ENCODE results near the gene KCNJ10.

KCNJ10 gene

DNA sequence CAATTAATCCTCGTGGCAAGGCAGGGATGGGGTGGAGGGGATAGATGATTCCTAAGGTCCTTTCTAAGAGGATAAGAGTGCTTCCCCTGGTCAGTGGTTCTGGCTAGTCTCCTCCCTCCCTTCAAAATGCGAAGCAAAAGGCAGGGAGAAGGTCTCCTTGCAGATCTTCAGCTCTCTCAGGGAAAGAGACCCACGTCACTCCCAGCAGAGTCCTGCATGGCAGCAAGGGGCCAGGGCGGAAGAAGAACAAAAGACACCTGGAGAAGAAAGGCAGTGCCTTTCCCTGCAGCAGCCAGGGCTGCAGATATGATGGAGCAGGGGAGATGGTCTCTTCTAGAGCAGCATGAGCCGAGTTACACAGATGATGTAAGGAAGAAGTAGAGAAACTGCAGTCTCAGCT, 86.3 kb downstream of the KCNJ10 start:
- POLR2A ChIA-PET = interaction anchor here (0.5 kb wide), 1 partner anchor 24 kb away, joined by 3 read pairs; no protein-coding TSS in a partner anchor
- TF ChIP-seq, protein P1, sequence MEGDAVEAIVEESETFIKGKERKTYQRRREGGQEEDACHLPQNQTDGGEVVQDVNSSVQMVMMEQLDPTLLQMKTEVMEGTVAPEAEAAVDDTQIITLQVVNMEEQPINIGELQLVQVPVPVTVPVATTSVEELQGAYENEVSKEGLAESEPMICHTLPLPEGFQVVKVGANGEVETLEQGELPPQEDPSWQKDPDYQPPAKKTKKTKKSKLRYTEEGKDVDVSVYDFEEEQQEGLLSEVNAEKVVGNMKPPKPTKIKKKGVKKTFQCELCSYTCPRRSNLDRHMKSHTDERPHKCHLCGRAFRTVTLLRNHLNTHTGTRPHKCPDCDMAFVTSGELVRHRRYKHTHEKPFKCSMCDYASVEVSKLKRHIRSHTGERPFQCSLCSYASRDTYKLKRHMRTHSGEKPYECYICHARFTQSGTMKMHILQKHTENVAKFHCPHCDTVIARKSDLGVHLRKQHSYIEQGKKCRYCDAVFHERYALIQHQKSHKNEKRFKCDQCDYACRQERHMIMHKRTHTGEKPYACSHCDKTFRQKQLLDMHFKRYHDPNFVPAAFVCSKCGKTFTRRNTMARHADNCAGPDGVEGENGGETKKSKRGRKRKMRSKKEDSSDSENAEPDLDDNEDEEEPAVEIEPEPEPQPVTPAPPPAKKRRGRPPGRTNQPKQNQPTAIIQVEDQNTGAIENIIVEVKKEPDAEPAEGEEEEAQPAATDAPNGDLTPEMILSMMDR (IDR thresholded peaks at IDR 0.05; ENCODE audit: insufficient read depth, low read length, missing control alignments) = no peak
- no peak overlapping the region for H3K4me3 ChIP-seq (ENCODE audit: low read depth, low read length)
- CTCF ChIA-PET = interaction anchor here (1.6 to 2.0 kb wide), 3 partner anchors 23 to 47 kb away, joined by 3 to 10 read pairs (median 5); no protein-coding TSS in a partner anchor
- DNase-seq (ENCODE audit: low read depth, low spot score) = no peak

DNA sequence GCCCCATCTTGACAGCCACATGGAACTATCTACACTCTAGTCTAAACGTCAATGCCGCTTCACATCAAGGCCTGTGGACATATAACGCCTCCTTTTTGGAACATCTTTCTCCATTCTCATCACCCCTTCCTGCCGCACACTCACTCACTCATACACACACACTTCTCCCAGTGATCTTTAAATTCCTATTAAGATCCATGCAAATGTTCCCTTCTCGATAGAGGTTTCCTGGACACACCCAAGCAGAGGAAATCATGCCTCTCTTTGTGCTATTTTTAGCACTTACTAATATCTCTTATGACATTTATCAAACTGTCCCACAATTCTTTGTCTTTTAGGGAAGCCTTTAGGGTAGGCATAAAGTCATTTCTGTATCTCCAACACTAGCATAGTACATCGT, 87.7 kb downstream of the KCNJ10 start:
- ChIA-PET CTCF (interaction anchor here (1.8 to 2.0 kb wide), 2 partner anchors 24 to 26 kb away, joined by 5 to 10 read pairs; no protein-coding TSS in a partner anchor), POLR2A (no interaction called here)
- H3K4me3 ChIP-seq (ENCODE audit: low read depth, low read length) = no peak overlapping the region
- TF ChIP-seq, protein P1 (IDR thresholded peaks at IDR 0.05; ENCODE audit: insufficient read depth, low read length, missing control alignments) = no peak
- no peak for DNase-seq (ENCODE audit: low read depth, low spot score)

DNA sequence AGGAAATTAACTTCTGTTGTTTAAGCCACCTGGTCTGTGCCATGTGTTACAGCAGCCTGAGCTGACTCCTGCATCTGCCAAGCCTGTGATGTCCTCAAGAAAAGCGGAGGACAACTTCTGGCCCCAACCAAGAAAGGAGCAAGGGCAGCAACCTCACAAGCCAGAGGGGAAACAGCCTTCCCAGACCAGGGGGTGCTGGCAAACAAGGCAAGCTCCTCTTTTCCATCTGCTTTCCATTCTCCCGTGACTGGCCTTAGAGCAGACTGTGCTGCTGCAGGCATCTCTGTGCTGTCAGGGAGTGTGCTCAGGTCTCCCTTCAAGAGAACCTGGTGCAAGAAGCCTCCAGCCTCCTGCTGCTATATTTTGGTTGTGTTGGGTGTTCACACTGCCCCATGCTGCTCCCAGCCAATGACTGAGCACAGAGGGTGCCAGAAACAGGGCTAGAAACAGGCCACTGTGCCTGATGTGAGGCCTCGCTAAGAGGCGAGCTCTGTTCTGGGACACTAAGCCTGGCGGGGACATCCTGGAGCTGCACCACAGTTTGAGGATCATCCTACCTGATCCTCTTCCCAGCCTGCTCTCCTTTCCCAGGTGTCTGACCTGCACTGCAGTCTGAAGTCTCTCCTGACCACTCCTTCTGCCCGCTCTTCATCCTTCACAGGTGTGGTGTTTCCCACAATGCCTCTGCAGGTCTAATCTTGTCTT, 88.5 kb downstream of the KCNJ10 start:
- POLR2A ChIA-PET = no interaction called here
- CTCF ChIA-PET = no interaction called here
- no peak for DNase-seq (ENCODE audit: low read depth, low spot score)
- TF ChIP-seq, protein P1 (IDR thresholded peaks at IDR 0.05; ENCODE audit: insufficient read depth, low read length, missing control alignments) = no peak
- no peak overlapping the region for H3K4me3 ChIP-seq (ENCODE audit: low read depth, low read length)

DNA sequence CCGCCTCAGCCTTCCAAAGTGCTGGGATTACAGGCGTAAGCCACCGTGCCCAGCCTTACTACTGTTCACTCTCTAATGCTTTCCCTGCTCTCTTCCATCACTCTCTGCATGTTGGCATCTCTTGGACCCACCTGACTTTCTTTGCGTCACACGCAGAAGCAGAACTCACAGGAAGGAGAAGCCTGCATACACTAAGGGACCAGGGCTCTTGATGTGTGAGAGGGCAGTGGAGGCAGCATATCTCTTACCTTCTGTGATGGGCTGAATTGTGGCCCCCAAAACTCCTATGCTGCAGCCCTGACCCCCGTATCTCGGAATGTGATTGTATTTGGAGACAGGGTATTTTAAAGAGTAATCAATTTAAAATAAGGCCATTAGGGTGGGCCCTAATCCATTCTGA, 89.2 kb downstream of the KCNJ10 start:
- TF ChIP-seq, protein P1 (IDR thresholded peaks at IDR 0.05; ENCODE audit: insufficient read depth, low read length, missing control alignments) = no peak
- ChIA-PET POLR2A (no interaction called here), CTCF (no interaction called here)
- DNase-seq (ENCODE audit: low read depth, low spot score) = no peak
- H3K4me3 ChIP-seq (ENCODE audit: low read depth, low read length) = no peak overlapping the region

DNA sequence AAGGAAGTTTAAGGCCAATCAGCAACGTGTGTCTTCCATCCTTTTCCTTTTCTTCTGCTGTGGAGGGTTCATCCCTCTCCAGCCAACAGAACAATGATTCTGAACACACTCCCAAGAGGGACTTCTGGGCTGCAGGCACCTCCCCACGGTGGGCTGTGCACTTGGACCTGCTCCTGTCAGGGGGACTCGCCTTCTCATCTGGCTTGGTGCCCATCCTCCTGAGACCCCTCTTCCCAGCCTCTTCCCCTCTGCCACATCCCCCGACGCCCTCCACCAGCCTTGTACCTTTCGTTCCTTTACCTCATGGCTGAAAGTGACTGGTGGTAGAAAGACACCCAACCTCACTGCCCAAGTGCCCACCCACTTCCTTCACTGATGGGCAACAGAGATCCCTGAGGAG, 89.9 kb downstream of the KCNJ10 start:
- no peak overlapping the region for H3K4me3 ChIP-seq (ENCODE audit: low read depth, low read length)
- ChIA-PET POLR2A (no interaction called here), CTCF (no interaction called here)
- DNase-seq (ENCODE audit: low read depth, low spot score) = no peak
- TF ChIP-seq, protein P1 (IDR thresholded peaks at IDR 0.05; ENCODE audit: insufficient read depth, low read length, missing control alignments) = no peak

DNA sequence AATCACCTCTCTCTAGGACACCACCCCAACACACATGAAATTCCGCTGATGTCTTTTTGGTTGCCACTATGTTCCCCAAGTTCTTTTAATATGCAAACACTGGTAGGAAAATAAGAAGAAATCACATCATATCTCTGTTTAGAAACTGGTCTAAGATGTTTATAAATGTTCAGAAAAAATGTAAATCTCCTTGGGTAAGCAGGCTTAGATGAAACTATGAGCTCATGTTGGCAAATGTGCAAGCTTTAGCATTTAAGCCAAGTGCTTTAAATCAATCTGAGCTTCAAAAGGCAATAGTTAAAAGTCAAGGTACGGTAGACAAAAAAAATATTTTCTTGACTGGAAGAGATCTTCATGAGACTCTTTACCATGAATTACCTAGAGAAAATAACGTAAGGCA, 90.7 kb downstream of the KCNJ10 start:
- ChIA-PET CTCF (interaction anchor here (0.9 to 3.9 kb wide), 3 partner anchors 27 to 88 kb away, joined by 3 to 24 read pairs (median 4); no protein-coding TSS in a partner anchor), POLR2A (no interaction called here)
- no peak for DNase-seq (ENCODE audit: low read depth, low spot score)
- no peak overlapping the region for H3K4me3 ChIP-seq (ENCODE audit: low read depth, low read length)
- TF ChIP-seq, protein P1 (IDR thresholded peaks at IDR 0.05; ENCODE audit: insufficient read depth, low read length, missing control alignments) = no peak

Data from AG04449 (cell line).